Muscle layer of duodenum (tissue), 2 donors: ENCODE results near the gene CHST9.
"Not testable (repeated sequence)": the region's sequence is repeated elsewhere in the genome, so short reads cannot be mapped to it uniquely, and the experiment has no call there.

Experiments
- H3K27ac ChIP-seq: one replicate; pipeline ENCODE4 v1.7.0; 2013; ENCODE audit warnings: mild to moderate bottlenecking, low read length
- H3K27me3 ChIP-seq: one replicate; pipeline ENCODE4 v1.7.0; 2013; ENCODE audit warnings: low read depth, mild to moderate bottlenecking, control low read depth, low read length
- H3K36me3 ChIP-seq, 2 donors: one replicate each; pipeline ENCODE4 v1.7.0; 2013; ENCODE audit warnings: low read length in 2 of 2, control low read depth in 1 of 2, mild to moderate bottlenecking in 1 of 2; ENCODE audit not compliant: insufficient read depth in 2 of 2, control insufficient read depth in 1 of 2
- H3K4me1 ChIP-seq, 2 donors: one replicate each; pipeline ENCODE4 v1.7.0; 2013; ENCODE audit warnings: low read length in 2 of 2, mild to moderate bottlenecking in 2 of 2, control low read depth in 1 of 2, moderate library complexity in 1 of 2; ENCODE audit not compliant: insufficient read depth in 2 of 2, control insufficient read depth in 1 of 2
- H3K4me3 ChIP-seq, 2 donors: one replicate each; pipeline ENCODE4 v1.7.0; 2013; ENCODE audit warnings: low read length in 2 of 2, low read depth in 1 of 2, mild to moderate bottlenecking in 1 of 2
- H3K9me3 ChIP-seq, 2 donors: one replicate each; pipeline ENCODE4 v1.7.0; 2013; ENCODE audit warnings: low read length in 2 of 2, control low read depth in 1 of 2, mild to moderate bottlenecking in 1 of 2; ENCODE audit not compliant: control insufficient read depth in 1 of 2
- donor health status: healthy.

CHST9 gene

GRCh38 chr18:27185025-27185763 is at the start of gene CHST9:
CHST9 (minus strand) TSS chr18:27185308; CDS start chr18:27142809, 42,499 bp downstream.
- peak within 1 kb of the TSS in 1 of 2 donors; percentile 61 for H3K4me3 ChIP-seq
- H3K36me3 ChIP-seq = no peaks in the 10 kb centered on the region
- H3K9me3 ChIP-seq = no peaks in the 10 kb centered on the region
- no peaks in the 10 kb centered on the region for H3K27me3 ChIP-seq
- H3K27ac ChIP-seq = no peak within 1 kb of the TSS
- H3K4me1 ChIP-seq = peaks cover 0 to 8% of the 10 kb centered on the region in 2 donors

- not testable (repeated sequence) for H3K27ac ChIP-seq, H3K4me3 ChIP-seq, H3K27me3 ChIP-seq
Observed at GRCh38 chr18:27232355-27232754, 47.2 kb upstream of the CHST9 start.

GRCh38 chr18:27231671-27232070 is 46.6 kb upstream of the CHST9 start:
- H3K4me3 ChIP-seq, H3K27me3 ChIP-seq, H3K27ac ChIP-seq, H3K4me1 ChIP-seq, H3K9me3 ChIP-seq, H3K36me3 ChIP-seq: not testable (repeated sequence)

More at GRCh38 chr18:27232355-27232754, 47.2 kb upstream of the CHST9 start:
- not testable (repeated sequence) for H3K9me3 ChIP-seq, H3K4me1 ChIP-seq, H3K36me3 ChIP-seq

- not testable (repeated sequence) for H3K27ac ChIP-seq, H3K36me3 ChIP-seq, H3K27me3 ChIP-seq, H3K9me3 ChIP-seq, H3K4me3 ChIP-seq, H3K4me1 ChIP-seq
Observed at GRCh38 chr18:27231221-27231620, 46.1 kb upstream of the CHST9 start.

- Histone ChIP-seq H3K36me3 (no peaks in the 10 kb centered on the region), H3K27ac (no peak overlapping the region), H3K27me3 (no peaks in the 10 kb centered on the region), H3K4me1 (no peaks in the 10 kb centered on the region), H3K9me3 (no peaks in the 10 kb centered on the region), H3K4me3 (no peak overlapping the region)
Observed at GRCh38 chr18:27227721-27228120, 42.6 kb upstream of the CHST9 start.

GRCh38 chr18:27226556-27227075 is 41.5 kb upstream of the CHST9 start:
- H3K4me1 ChIP-seq = no peaks in the 10 kb centered on the region
- H3K27ac ChIP-seq = peak overlapping the region; percentile 22
- H3K36me3 ChIP-seq = no peaks in the 10 kb centered on the region
- H3K4me3 ChIP-seq = no peak overlapping the region
- H3K27me3 ChIP-seq = no peaks in the 10 kb centered on the region
- H3K9me3 ChIP-seq = no peaks in the 10 kb centered on the region

GRCh38 chr18:27225947-27226481 is 40.9 kb upstream of the CHST9 start:
- Histone ChIP-seq H3K36me3 (no peaks in the 10 kb centered on the region), H3K4me3 (no peak overlapping the region), H3K27ac (no peak overlapping the region), H3K27me3 (no peaks in the 10 kb centered on the region), H3K4me1 (no peaks in the 10 kb centered on the region), H3K9me3 (no peaks in the 10 kb centered on the region)

- no peaks in the 10 kb centered on the region for H3K36me3 ChIP-seq
- no peaks in the 10 kb centered on the region for H3K27me3 ChIP-seq
- H3K4me1 ChIP-seq = no peaks in the 10 kb centered on the region
- H3K4me3 ChIP-seq = no peak overlapping the region
- no peaks in the 10 kb centered on the region for H3K9me3 ChIP-seq
- H3K27ac ChIP-seq = no peak overlapping the region
Observed at GRCh38 chr18:27223526-27224291, 38.6 kb upstream of the CHST9 start.

GRCh38 chr18:27214831-27215230 is 29.7 kb upstream of the CHST9 start:
- Histone ChIP-seq H3K9me3 (no peaks in the 10 kb centered on the region), H3K27me3 (no peaks in the 10 kb centered on the region), H3K4me3 (no peak overlapping the region), H3K36me3 (no peaks in the 10 kb centered on the region), H3K4me1 (no peaks in the 10 kb centered on the region), H3K27ac (no peak overlapping the region)

- Histone ChIP-seq H3K27me3 (no peaks in the 10 kb centered on the region), H3K27ac (no peak overlapping the region), H3K9me3 (no peaks in the 10 kb centered on the region), H3K4me3 (no peak overlapping the region), H3K36me3 (no peaks in the 10 kb centered on the region), H3K4me1 (no peaks in the 10 kb centered on the region)
Observed at GRCh38 chr18:27213123-27213717, 28.1 kb upstream of the CHST9 start.

- no peaks in the 10 kb centered on the region for H3K36me3 ChIP-seq
- no peak overlapping the region for H3K4me3 ChIP-seq
- no peak overlapping the region for H3K27ac ChIP-seq
- no peaks in the 10 kb centered on the region for H3K4me1 ChIP-seq
- H3K9me3 ChIP-seq = no peaks in the 10 kb centered on the region
- H3K27me3 ChIP-seq = no peaks in the 10 kb centered on the region
Observed at GRCh38 chr18:27211569-27211968, 26.5 kb upstream of the CHST9 start.
